ENCODE results near the gene KLRD1. TPM values are rescaled to one million over a fixed set of nuclear protein-coding genes. Genes with fewer than 3 reads are reported as not detected.
"Not testable (repeated sequence)": the region's sequence is repeated elsewhere in the genome, so short reads cannot be mapped to it uniquely, and the experiment has no call there.

The KLRD1 gene
- total and polyA plus RNA-seq, 2 experiments from 2014 or later = 0.03 to 0.27 TPM

GRCh38 chr12:10369557-10370415, 62.1 kb downstream of the KLRD1 start:
- H3K27me3 Mint-ChIP-seq (ENCODE audit: insufficient read depth, low read depth, poor library complexity) = peaks cover 2% of the 10 kb centered on the region

GRCh38 chr12:10371893-10372535, 64.3 kb downstream of the KLRD1 start:
- H3K4me2 ChIP-seq = peak overlapping the region; percentile 66; the same call in 1 of the 2 replicates
- not testable (repeated sequence) for H3K79me2 ChIP-seq (replicated peaks; ENCODE audit: insufficient read depth); H3F3A ChIP-seq (replicated peaks; ENCODE audit: low read depth); H3K27me3 ChIP-seq (ENCODE audit: insufficient read depth); DNase-seq (ENCODE audit: low spot score); H3K4me3 Mint-ChIP-seq; H4K20me1 ChIP-seq (replicated peaks; ENCODE audit: insufficient read depth); H3K27ac ChIP-seq (ENCODE audit: low read depth); H3K36me3 ChIP-seq (ENCODE audit: insufficient read depth); ATAC-seq; H3K27me3 Mint-ChIP-seq (ENCODE audit: insufficient read depth, low read depth, poor library complexity); H3K4me3 ChIP-seq; H3K36me3 Mint-ChIP-seq (ENCODE audit: low read depth); H3K9me2 ChIP-seq (ENCODE audit: insufficient read depth)
- H3K27ac Mint-ChIP-seq = peak overlapping the region; percentile 32; the same call in 1 of the 2 replicates
- peaks cover 14% of the 10 kb centered on the region for H3K9me3 Mint-ChIP-seq
- peaks cover 26% of the 10 kb centered on the region for H3K4me1 ChIP-seq (ENCODE audit: insufficient read depth)
- peak overlapping the region; percentile 88; the same call in 1 of the 2 replicates for H2AFZ ChIP-seq
- H3K4me1 Mint-ChIP-seq = peaks cover 46% of the 10 kb centered on the region

More at GRCh38 chr12:10369557-10370415, 62.1 kb downstream of the KLRD1 start:
- peaks cover 42% of the 10 kb centered on the region for H3K4me1 Mint-ChIP-seq
- no peak overlapping the region for H2AFZ ChIP-seq
- H3K9me2 ChIP-seq (ENCODE audit: insufficient read depth) = no peaks in the 10 kb centered on the region
- no peaks in the 10 kb centered on the region for H3K79me2 ChIP-seq (replicated peaks; ENCODE audit: insufficient read depth)
- TF ChIP-seq ETS1 (IDR thresholded peaks at IDR 0.05) = no peak
- no peak for TF ChIP-seq ZNF331 (CRISPR knock-in tag; IDR thresholded peaks at IDR 0.05; ENCODE audit: low read depth)
- no peak for TF ChIP-seq JUNB (IDR thresholded peaks at IDR 0.05; ENCODE audit: unreplicated experiment)
- no peak for TF ChIP-seq EZH2 (IDR thresholded peaks at IDR 0.05; ENCODE audit: low read depth, unreplicated experiment)
- peaks cover 38% of the 10 kb centered on the region for H3K4me1 ChIP-seq (ENCODE audit: insufficient read depth)
- H3F3A ChIP-seq (replicated peaks; ENCODE audit: low read depth) = no peaks in the 10 kb centered on the region
- ATAC-seq (no peak), DNase-seq (ENCODE audit: low spot score) (no peak)
- H3K27me3 ChIP-seq (ENCODE audit: insufficient read depth) = no peaks in the 10 kb centered on the region
- peaks cover 7% of the 10 kb centered on the region for H3K36me3 Mint-ChIP-seq (ENCODE audit: low read depth)
- no peak overlapping the region for H3K27ac ChIP-seq (ENCODE audit: low read depth)
- no peak overlapping the region for H3K27ac Mint-ChIP-seq
- no peaks in the 10 kb centered on the region for H4K20me1 ChIP-seq (replicated peaks; ENCODE audit: insufficient read depth)
- peaks cover 14% of the 10 kb centered on the region for H3K9me3 Mint-ChIP-seq
- no peak overlapping the region for H3K4me3 Mint-ChIP-seq
- H3K4me3 ChIP-seq = no peak overlapping the region
- H3K4me2 ChIP-seq = no peak overlapping the region
- H3K36me3 ChIP-seq (ENCODE audit: insufficient read depth) = no peaks in the 10 kb centered on the region

- ATAC-seq (0 out of 3 replicates have a peak, but pooled peaks have one; percentile 29), DNase-seq (ENCODE audit: low spot score) (no peak)
- no peak overlapping the region for H3K27ac ChIP-seq (ENCODE audit: low read depth)
- H3K79me2 ChIP-seq (replicated peaks; ENCODE audit: insufficient read depth) = no peaks in the 10 kb centered on the region
- H3K27me3 ChIP-seq (ENCODE audit: insufficient read depth) = no peaks in the 10 kb centered on the region
- Mint-ChIP-seq H3K9me3 (peaks cover 8% of the 10 kb centered on the region), H3K27me3 (ENCODE audit: insufficient read depth, low read depth, poor library complexity) (peaks cover 2% of the 10 kb centered on the region), H3K36me3 (ENCODE audit: low read depth) (peaks cover 4% of the 10 kb centered on the region; the same call in 2 of the 3 replicates), H3K4me3 (no peak overlapping the region), H3K4me1 (peaks cover 46% of the 10 kb centered on the region), H3K27ac (no peak overlapping the region; the same call in 1 of the 2 replicates)
- H3K9me2 ChIP-seq (ENCODE audit: insufficient read depth) = no peaks in the 10 kb centered on the region
- peaks cover 26% of the 10 kb centered on the region for H3K4me1 ChIP-seq (ENCODE audit: insufficient read depth)
- H3K4me3 ChIP-seq = no peak overlapping the region
- H3F3A ChIP-seq (replicated peaks; ENCODE audit: low read depth) = no peaks in the 10 kb centered on the region
- peak overlapping the region; percentile 66; the same call in 1 of the 2 replicates for H3K4me2 ChIP-seq
- H3K36me3 ChIP-seq (ENCODE audit: insufficient read depth) = no peaks in the 10 kb centered on the region
- no peaks in the 10 kb centered on the region for H4K20me1 ChIP-seq (replicated peaks; ENCODE audit: insufficient read depth)
- peak overlapping the region; percentile 88 for H2AFZ ChIP-seq
- no peak for TF ChIP-seq ZNF114 (CRISPR knock-in tag; IDR thresholded peaks at IDR 0.05)
- no peak for TF ChIP-seq ZNF331 (CRISPR knock-in tag; IDR thresholded peaks at IDR 0.05; ENCODE audit: low read depth)
- no peak for TF ChIP-seq CREB1 (CRISPR knock-in tag; IDR thresholded peaks at IDR 0.05; ENCODE audit: low read depth)
- no peak for TF ChIP-seq ETS1 (IDR thresholded peaks at IDR 0.05)
- no peak for TF ChIP-seq EZH2phosphoT487 (IDR thresholded peaks at IDR 0.05; ENCODE audit: unreplicated experiment)
- TF ChIP-seq REST (IDR thresholded peaks at IDR 0.05; ENCODE audit: unreplicated experiment) = no peak
- no peak for TF ChIP-seq POLR2AphosphoS5 (IDR thresholded peaks at IDR 0.05; ENCODE audit: low read depth)
Observed at GRCh38 chr12:10372559-10372958, 64.9 kb downstream of the KLRD1 start.
